CD14-positive monocyte (primary cell): ENCODE results near the gene KAT2B. TPM values are rescaled to one million over a fixed set of nuclear protein-coding genes. Genes with fewer than 3 reads are reported as not detected.

Experiments used
- DNase-seq, 3 donors: peaks; one replicate each; pipeline ENCODE4 v3.0.0-alpha.2; 2011 to 2022
- H2AFZ ChIP-seq: 2 replicates; pipeline ENCODE4 v1.6.0; 2012; ENCODE audit warnings: mild to moderate bottlenecking, low read depth, low read length, inconsistent platforms; ENCODE audit not compliant: insufficient read depth, poor library complexity, severe bottlenecking
- H3K27ac ChIP-seq, 2 donors: 1 replicate in 1 of 2; 2 replicates in 1 of 2; pipeline ENCODE4 v1.5.1; 2012 to 2013; ENCODE audit warnings: low read length in 2 of 2, control low read depth in 1 of 2, inconsistent platforms in 1 of 2, low read depth in 1 of 2, mild to moderate bottlenecking in 1 of 2
- H3K27me3 ChIP-seq, 2 donors: one replicate each; pipeline versions ENCODE4 v1.6.0 to v1.6.1; 2011 to 2013; ENCODE audit warnings: low read length in 2 of 2; ENCODE audit not compliant: control insufficient read depth in 2 of 2, insufficient read depth in 2 of 2
- H3K36me3 ChIP-seq, 2 donors: replicated peaks in 1 of 2; 1 replicate in 1 of 2; 2 replicates in 1 of 2; pipeline versions ENCODE4 v1.5.1 to v1.6.1; 2012 to 2013; ENCODE audit warnings: low read length in 2 of 2, control low read depth in 1 of 2, inconsistent platforms in 1 of 2, mild to moderate bottlenecking in 1 of 2; ENCODE audit not compliant: insufficient read depth in 2 of 2, control insufficient read depth in 1 of 2
- H3K4me1 ChIP-seq, 2 donors: 1 replicate in 1 of 2; 2 replicates in 1 of 2; pipeline versions ENCODE4 v1.5.1 to v1.6.1; 2012 to 2013; ENCODE audit warnings: low read length in 2 of 2, control low read depth in 1 of 2, inconsistent platforms in 1 of 2, mild to moderate bottlenecking in 1 of 2, moderate library complexity in 1 of 2; ENCODE audit not compliant: insufficient read depth in 2 of 2, control insufficient read depth in 1 of 2
- H3K4me2 ChIP-seq: replicated peaks from 2 replicates; pipeline ENCODE3; 2012; ENCODE audit warnings: low read length, moderate library complexity, mild to moderate bottlenecking; ENCODE audit not compliant: poor library complexity, severe bottlenecking; ENCODE audit errors: extremely low read depth
- H3K4me3 ChIP-seq, 3 experiments: fragments of 200-600 bp in 1 of 3; sonication (generic) in 1 of 3; replicated peaks in 1 of 3; 1 replicate in 2 of 3; 2 replicates in 1 of 3; pipeline ENCODE4 v1.5.1; 2011 to 2013; ENCODE audit warnings: low read length in 3 of 3, mild to moderate bottlenecking in 3 of 3, control low read depth in 2 of 3, low read depth in 2 of 3, inconsistent platforms in 1 of 3, moderate library complexity in 1 of 3
- H3K79me2 ChIP-seq: 2 replicates; pipeline ENCODE4 v1.6.0; 2012; ENCODE audit warnings: mild to moderate bottlenecking, control low read depth, inconsistent platforms, low read length, moderate library complexity; ENCODE audit not compliant: insufficient read depth
- H3K9ac ChIP-seq: 2 replicates; pipeline ENCODE4 v1.6.0; 2017; ENCODE audit warnings: low read length, mild to moderate bottlenecking; ENCODE audit not compliant: insufficient read depth, poor library complexity, severe bottlenecking
- H3K9me3 ChIP-seq, 2 donors: replicated peaks in 1 of 2; 1 replicate in 1 of 2; 2 replicates in 1 of 2; pipeline versions ENCODE4 v1.5.1 to v1.6.1; 2012 to 2013; ENCODE audit warnings: low read length in 2 of 2, control low read depth in 1 of 2; ENCODE audit not compliant: control insufficient read depth in 1 of 2, insufficient read depth in 1 of 2
- H4K20me1 ChIP-seq: 2 replicates; pipeline ENCODE4 v1.6.0; 2012; ENCODE audit warnings: mild to moderate bottlenecking, low read length, control low read depth, moderate library complexity; ENCODE audit not compliant: insufficient read depth
- H3K27ac Mint-ChIP-seq, 7 donors: one replicate each; pipeline ENCODE4 v1.8.0; 2020; ENCODE audit warnings: mild to moderate bottlenecking in 7 of 7, mixed read lengths in 7 of 7, moderate library complexity in 6 of 7, inconsistent platforms in 2 of 7
- H3K27me3 Mint-ChIP-seq, 3 donors: one replicate each; pipeline ENCODE4 v1.8.0; 2021 to 2022; ENCODE audit warnings: low read depth in 3 of 3, mild to moderate bottlenecking in 3 of 3, mixed read lengths in 3 of 3, moderate library complexity in 3 of 3, inconsistent platforms in 1 of 3
- H3K36me3 Mint-ChIP-seq, 2 donors: one replicate each; pipeline ENCODE4 v1.8.0; 2020; ENCODE audit warnings: mixed read lengths in 2 of 2, inconsistent platforms in 1 of 2, mild to moderate bottlenecking in 1 of 2
- H3K4me1 Mint-ChIP-seq: one replicate; pipeline ENCODE4 v1.8.0; 2020; ENCODE audit warnings: mild to moderate bottlenecking, mixed read lengths
- H3K4me3 Mint-ChIP-seq, 2 donors: one replicate each; pipeline ENCODE4 v1.8.0; 2020; ENCODE audit warnings: mild to moderate bottlenecking in 2 of 2, mixed read lengths in 2 of 2, moderate library complexity in 1 of 2
- H3K9me3 Mint-ChIP-seq, 7 donors: one replicate each; pipeline ENCODE4 v1.8.0; 2020 to 2022; ENCODE audit warnings: mixed read lengths in 7 of 7, mild to moderate bottlenecking in 6 of 7, moderate library complexity in 6 of 7, inconsistent platforms in 2 of 7
- WGBS: methylation state at CpG from one replicate; pipeline ENCODE4 v1.1.5; 2013; ENCODE audit warnings: missing lambda C conversion rate; ENCODE audit not compliant: insufficient coverage; 5-methylcytosine and 5-hydroxymethylcytosine counted together
- intact Hi-C, 2 donors: fragments of 100-400 bp; cut with micrococcal nuclease; formaldehyde crosslinking; loops; one replicate each; pipeline versions ENCODE4 v1.15.0 to v1.15.1; 2023
- polyA plus RNA-seq, 3 donors: library from polyadenylated mRNA; depleted of rRNA in 1 of 3; unstranded in 2 of 3; stranded (reverse) in 1 of 3; fragments of 300-500 nt in 2 of 3; fragments of >200 nt in 1 of 3; fragmentation: Illumina TruSeq in 2 of 3; gene quantifications; 1 replicate in 2 of 3; 2 replicates in 1 of 3; pipeline ENCODE4 v1.2.3, GENCODE V29; 2012 to 2021
- TF ChIP-seq, protein P1 (sequence below): fragments of 200-600 bp; IDR thresholded peaks from one replicate; pipeline ENCODE4 v1.8.0; 2022; ENCODE audit warnings: antibody characterized with exemption, mild to moderate bottlenecking

KAT2B gene
- polyA plus RNA-seq, 3 donors: 2.7 to 14.6 (median 3.5) TPM

DNA sequence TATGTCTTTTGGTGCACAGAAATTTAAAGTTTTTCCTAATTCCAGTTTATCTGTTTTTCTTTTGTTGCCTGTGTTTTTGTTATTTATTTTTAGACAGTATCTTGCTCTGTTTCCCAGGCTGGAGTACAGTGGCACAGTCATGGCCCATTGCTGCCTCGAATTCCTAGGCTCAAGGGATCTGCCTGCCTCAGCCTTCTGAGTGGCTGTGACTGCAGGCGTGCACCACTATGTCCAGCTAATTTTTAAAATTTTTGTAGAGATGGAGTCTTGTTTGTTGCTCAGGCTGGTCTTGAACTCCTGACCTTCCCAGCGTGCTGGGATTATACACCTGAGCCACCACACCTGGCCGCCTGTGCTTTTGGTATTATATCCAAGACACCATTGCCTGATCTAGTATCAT, 22.8 kb downstream of the KAT2B start:
- intact Hi-C loops: no loop called here
- no peak overlapping the region for H3K27ac ChIP-seq
- peaks cover 67% of the 10 kb centered on the region for H3K79me2 ChIP-seq
- Mint-ChIP-seq H3K9me3 (no peaks in the 10 kb centered on the region), H3K4me1 (peaks cover 25% of the 10 kb centered on the region), H3K4me3 (no peak overlapping the region), H3K27ac (peak overlapping the region in 2 of 7 donors; percentile 66 to 68), H3K27me3 (peaks cover 0 to 2% (median 0%) of the 10 kb centered on the region in 3 donors), H3K36me3 (no peaks in the 10 kb centered on the region)
- WGBS: 100% methylated on average over 2 of the region's 4 CpGs
- peaks cover 10 to 22% of the 10 kb centered on the region in 2 donors for H3K4me1 ChIP-seq
- H3K9me3 ChIP-seq: no peaks in the 10 kb centered on the region
- TF ChIP-seq, protein P1, sequence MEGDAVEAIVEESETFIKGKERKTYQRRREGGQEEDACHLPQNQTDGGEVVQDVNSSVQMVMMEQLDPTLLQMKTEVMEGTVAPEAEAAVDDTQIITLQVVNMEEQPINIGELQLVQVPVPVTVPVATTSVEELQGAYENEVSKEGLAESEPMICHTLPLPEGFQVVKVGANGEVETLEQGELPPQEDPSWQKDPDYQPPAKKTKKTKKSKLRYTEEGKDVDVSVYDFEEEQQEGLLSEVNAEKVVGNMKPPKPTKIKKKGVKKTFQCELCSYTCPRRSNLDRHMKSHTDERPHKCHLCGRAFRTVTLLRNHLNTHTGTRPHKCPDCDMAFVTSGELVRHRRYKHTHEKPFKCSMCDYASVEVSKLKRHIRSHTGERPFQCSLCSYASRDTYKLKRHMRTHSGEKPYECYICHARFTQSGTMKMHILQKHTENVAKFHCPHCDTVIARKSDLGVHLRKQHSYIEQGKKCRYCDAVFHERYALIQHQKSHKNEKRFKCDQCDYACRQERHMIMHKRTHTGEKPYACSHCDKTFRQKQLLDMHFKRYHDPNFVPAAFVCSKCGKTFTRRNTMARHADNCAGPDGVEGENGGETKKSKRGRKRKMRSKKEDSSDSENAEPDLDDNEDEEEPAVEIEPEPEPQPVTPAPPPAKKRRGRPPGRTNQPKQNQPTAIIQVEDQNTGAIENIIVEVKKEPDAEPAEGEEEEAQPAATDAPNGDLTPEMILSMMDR: no peak
- no peaks in the 10 kb centered on the region for H3K27me3 ChIP-seq
- H3K9ac ChIP-seq: no peak overlapping the region
- H2AFZ ChIP-seq: no peak overlapping the region
- no peak for DNase-seq
- H4K20me1 ChIP-seq: peaks cover 32% of the 10 kb centered on the region
- H3K4me2 ChIP-seq: no peak overlapping the region
- no peaks in the 10 kb centered on the region for H3K36me3 ChIP-seq
- no peak overlapping the region for H3K4me3 ChIP-seq

DNA sequence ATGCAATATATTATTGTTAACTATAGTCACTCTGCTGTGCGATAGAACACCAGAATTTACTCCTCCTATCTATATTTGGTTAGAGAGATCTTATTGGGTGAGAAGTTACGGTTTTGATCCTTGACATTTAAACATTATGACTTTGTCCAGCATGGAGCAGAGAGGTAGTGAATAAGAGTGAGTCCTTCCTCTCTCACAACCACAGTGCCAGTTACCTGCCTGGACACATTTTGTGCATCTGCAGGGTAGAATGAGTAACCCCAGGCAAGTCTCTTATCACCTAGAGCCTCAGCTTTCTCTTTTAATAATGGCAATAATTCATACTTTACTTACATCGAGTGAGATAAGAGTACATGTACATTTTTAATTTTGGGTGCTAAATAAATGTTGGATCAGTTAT, 24.1 kb downstream of the KAT2B start:
- Histone ChIP-seq H3K9ac (no peak overlapping the region), H2AFZ (no peak overlapping the region), H3K4me1 (peaks cover 10 to 16% of the 10 kb centered on the region in 2 donors), H3K27ac (no peak overlapping the region), H3K79me2 (peaks cover 66% of the 10 kb centered on the region), H3K4me2 (no peak overlapping the region), H3K9me3 (no peaks in the 10 kb centered on the region), H3K27me3 (no peaks in the 10 kb centered on the region), H3K36me3 (no peaks in the 10 kb centered on the region), H3K4me3 (no peak overlapping the region), H4K20me1 (peaks cover 38% of the 10 kb centered on the region)
- Mint-ChIP-seq H3K27ac (peak overlapping the region in 1 of 7 donors; percentile 60), H3K27me3 (peaks cover 0 to 2% (median 0%) of the 10 kb centered on the region in 3 donors), H3K9me3 (no peaks in the 10 kb centered on the region), H3K4me3 (no peak overlapping the region), H3K4me1 (peaks cover 29% of the 10 kb centered on the region), H3K36me3 (no peaks in the 10 kb centered on the region)
- TF ChIP-seq, protein P1: no peak
- WGBS: no CpG with 5 or more reads among the region's 3 CpGs
- intact Hi-C loops: no loop called here
- DNase-seq: no peak
